HL-60 (cell line): ENCODE results near the gene RTN4.

ENCODE experiments used
- CTCF ChIP-seq: IDR thresholded peaks from one replicate; pipeline ENCODE4 v1.5.1; 2011; ENCODE audit warnings: low read length, control low read depth, inconsistent platforms; ENCODE audit not compliant: insufficient read depth
- REST ChIP-seq: IDR thresholded peaks from 2 replicates; pipeline ENCODE4 v1.6.1; 2012; ENCODE audit warnings: low read depth; ENCODE audit not compliant: insufficient replicate concordance

GRCh38 chr2:55061523-55062344 lies 11.5 kb upstream of the RTN4 start:
- TF ChIP-seq CTCF (no peak), REST (no peak)
